Activated CD4-positive, alpha-beta T cell treated with anti-CD3 and anti-CD28 coated beads for 48 hours (primary cell): ENCODE measurements around the gene ANKS4B.
"Not testable (repeated sequence)": the region's sequence is repeated elsewhere in the genome, so short reads cannot be mapped to it uniquely, and the experiment has no call there.

Experiments
- DNase-seq: peaks from one replicate; pipeline ENCODE4 v3.0.0-alpha.2; 2020

The ANKS4B gene

DNA sequence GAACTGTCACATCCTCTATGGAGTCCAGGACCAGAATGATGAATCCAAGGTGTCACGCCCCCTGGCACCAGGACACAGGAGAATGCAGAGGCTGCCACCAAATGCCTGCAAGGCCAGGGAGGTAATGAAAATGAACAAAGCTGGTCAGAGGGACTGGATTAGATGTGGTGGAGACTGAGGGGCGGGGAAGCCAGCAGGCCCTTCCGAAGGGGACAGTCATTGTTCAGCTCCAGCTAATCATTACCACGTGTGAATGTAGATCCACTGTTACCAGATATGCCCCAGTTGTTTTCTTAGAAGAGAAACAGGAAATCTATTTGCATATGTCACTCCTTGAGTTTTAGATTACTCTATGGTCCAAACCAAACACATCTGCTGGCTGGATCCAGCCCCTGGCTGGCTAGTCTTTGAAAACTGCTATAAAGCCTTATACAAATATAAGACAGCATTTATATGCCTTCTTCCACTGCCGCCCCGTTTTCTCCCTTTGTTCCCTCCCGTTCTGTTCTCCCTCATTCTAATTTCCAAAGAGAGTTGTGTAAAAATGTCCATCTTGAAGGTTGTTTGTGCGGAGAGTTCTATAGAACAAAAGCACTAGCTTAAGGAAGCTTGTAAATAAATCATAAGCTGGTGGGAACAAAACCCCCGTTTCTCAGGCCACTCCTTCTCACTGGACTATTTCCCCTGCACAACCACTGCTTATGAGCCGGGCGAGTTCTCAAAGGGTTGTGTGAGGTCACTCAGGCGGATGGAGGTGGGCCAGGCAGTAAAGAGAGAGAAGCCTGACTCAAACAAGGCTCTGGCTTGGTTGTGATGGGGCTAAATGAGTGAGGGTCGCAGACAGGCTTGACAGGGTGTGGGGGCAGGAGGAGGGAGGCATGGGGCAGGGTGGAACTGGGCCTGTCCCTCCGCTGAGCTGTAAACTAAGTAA lies 30.4 kb downstream of the ANKS4B start:
- DNase-seq: no peak

GRCh38 chr16:21264571-21265036 lies 31.1 kb downstream of the ANKS4B start:
- no peak for DNase-seq

DNA sequence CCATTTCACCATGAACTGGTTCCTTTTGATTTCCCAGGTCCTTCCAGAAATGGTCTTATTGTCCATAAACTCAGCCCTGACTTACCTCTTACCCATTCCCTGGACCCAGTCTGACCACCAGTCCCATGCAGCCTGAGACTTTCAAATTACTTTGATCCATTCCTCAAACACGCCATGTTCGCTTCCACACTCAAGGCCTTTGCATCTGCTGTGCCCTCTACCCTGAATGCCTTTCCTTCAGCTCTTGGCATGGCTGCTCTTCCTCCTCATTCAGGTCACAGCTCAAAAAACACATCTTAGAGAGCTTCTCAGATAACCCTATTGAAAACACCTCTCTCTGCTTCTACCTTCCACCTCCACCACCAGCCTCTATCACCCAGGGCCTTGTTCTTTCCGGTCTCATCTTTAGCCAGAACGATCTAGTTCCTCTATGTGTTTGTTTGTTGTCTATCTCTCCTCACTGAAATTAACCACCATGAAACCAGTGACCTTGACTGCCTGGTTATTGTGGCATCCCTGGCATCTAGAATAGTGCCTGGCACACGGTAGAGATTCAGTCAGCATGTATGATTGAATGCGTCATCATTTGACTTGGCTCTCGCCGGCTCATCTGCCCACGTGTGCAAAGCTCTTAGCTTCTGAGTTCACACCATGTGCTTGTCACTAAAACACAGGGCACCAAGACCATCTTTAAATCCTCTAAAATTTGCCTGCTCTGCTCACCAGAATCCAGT lies 31.8 kb downstream of the ANKS4B start:
- DNase-seq: no peak

DNA sequence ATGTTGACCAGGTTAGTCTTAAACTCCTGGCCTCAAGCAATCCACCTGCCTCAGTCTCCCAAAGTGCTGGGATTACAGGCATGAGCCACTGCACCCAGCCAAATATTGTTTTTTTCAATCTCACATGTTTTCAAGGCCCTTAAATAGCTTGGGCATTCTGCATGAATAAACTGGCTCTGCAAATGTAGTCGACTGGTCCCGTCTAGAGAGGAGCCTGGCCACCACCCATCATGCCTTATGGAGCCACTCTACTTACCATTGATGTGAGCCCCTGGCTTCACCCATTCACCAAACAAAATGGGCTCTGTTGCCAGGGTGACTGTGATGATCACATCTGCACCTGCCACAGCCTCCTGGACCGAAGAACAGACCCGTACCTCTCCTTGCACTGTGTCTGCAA lies 33.8 kb downstream of the ANKS4B start:
- DNase-seq: no peak

GRCh38 chr16:21268236-21268635 lies 34.7 kb downstream of the ANKS4B start:
- no peak for DNase-seq

- no peak for DNase-seq
Measured at GRCh38 chr16:21272253-21272652, 38.8 kb downstream of the ANKS4B start.

- not testable (repeated sequence) for DNase-seq
Measured at GRCh38 chr16:21272763-21273162, 39.3 kb downstream of the ANKS4B start.

GRCh38 chr16:21274172-21274726 lies 40.8 kb downstream of the ANKS4B start:
- DNase-seq: no peak

DNA sequence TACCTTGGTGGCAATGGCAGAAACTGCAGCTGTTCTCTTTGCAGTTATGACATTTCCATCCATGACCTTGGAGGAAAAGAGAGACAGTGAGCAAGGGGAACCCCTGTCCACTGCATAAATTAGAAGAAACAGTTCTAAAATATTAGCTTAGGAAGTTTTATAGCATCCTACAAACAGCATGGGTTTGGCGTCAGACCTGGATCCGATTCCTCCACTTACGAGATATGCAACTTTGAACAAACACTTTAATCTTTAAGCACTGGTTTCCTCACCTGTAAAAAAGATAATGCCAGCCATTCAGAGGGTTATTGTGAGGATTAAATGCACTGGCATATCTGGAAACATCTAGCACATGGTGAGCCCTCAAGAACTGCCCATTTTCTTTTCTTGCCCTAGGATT lies 42.0 kb downstream of the ANKS4B start:
- DNase-seq: no peak

DNA sequence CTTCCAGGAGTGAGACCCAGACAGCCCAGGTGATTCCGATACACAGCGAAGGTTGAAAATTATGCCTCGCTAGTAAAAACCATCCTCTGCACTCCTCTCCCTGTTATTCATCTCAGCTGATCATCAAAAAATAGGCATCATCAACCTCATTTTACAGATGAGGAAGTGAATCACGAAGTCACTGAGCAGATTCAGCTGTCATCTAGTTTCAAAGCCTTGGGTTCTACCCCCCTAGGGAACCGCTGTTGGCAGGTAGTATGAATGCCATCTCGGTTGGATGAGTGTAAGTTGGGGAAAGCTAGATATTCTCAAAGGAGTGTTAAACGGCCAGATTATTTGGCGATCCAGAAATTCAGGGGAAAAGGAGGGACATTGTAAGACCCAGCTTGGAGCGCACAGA lies 42.6 kb downstream of the ANKS4B start:
- no peak for DNase-seq

DNA sequence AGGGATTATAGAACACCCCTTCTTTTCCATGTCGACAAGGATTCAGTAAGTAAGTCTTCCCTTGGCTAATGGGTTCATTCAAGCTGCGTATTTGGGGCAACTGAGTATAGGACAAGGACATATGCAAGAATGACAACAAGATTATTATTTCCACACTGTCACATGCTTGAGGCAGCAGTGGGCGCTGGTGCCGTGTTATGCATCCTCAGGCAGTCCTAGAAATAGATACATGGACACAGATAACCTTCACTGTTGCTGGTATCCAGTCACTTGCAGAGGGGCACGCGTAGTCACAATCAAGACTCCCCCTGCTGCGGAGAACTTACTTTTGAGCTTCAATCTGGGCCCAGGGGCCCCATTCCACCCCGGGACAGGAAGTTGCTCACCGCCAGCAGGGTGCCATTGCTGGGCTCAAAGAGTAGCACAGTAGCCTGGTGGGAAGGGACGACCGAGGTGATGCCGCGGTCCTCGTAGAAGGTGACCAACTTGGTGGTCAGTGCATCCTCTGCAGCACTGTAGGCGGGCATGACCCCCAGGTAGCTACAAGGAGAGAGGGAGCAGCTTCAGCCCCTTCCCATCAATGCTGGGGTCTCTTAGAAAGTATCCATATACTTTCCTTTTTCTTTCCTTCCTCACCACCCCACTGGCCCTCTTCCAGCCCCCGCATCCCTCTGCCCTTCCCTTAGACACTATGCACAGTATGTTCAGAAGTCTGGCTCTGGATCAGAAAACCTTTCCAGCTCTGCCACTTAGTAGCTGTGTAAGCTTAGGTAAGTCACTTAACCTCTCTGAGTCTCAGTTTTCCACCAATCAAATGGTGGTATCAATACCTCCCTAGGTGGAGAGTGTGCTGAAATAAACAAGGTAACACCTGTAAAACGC lies 43.8 kb downstream of the ANKS4B start:
- no peak for DNase-seq

- DNase-seq: peak; percentile 72
Measured at GRCh38 chr16:21277927-21278706, 44.6 kb downstream of the ANKS4B start, which contains the start of gene CRYM. Gene CRYM (minus strand): TSS chr16:21278290. CDS start chr16:21278251, 39 bp downstream.

DNA sequence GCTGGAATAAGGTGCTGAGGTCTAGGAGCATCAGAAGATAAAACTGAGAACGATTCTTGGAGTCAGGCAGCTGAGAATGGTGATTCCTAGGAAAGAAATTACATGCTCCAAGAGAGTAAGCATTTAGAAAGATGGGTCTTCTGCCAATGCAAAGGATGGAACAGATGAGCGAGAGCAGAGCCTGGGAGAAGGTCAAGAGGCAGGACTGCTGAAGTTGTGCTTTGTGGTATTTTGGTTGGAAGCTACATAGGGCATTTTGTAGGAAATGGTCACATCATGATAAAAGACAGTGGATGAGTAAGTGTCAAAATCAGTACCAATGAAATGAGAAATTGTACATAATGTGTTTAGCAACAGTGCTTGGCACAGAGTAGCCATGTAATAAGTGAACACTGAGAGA lies 46.0 kb downstream of the ANKS4B start:
- DNase-seq: no peak

- DNase-seq: no peak
Measured at GRCh38 chr16:21281698-21282389, 48.3 kb downstream of the ANKS4B start.

- no peak for DNase-seq
Measured at GRCh38 chr16:21283521-21284289, 50.2 kb downstream of the ANKS4B start.

DNA sequence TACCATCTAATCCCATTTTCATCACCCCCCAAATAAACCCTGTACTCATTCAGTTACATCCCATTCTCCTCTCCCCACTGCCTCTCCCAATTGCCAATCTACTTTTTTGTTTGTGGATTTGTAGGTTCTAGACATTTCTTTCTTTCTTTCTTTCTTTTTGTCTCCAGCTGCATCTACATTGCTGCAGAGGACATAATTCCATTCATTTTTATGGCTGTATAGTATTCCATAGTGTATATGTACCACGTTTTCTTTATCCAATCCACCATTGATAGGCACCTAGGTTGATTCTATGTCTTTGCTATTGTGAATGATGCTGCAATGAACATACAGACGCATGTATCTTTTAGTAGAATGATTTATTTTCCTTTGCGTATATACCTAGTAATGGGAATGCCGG lies 50.9 kb downstream of the ANKS4B start:
- no peak for DNase-seq

- no peak for DNase-seq
Measured at GRCh38 chr16:21285314-21285713, 51.8 kb downstream of the ANKS4B start.

- DNase-seq: not testable (repeated sequence)
Measured at GRCh38 chr16:21289789-21290188, 56.3 kb downstream of the ANKS4B start.

- peak; percentile 77 for DNase-seq
Measured at GRCh38 chr16:21300309-21301167, 67.0 kb downstream of the ANKS4B start.
